SK-N-MC (cell line): ENCODE data around the gene AIP.
"Not testable (repeated sequence)": the region's sequence is repeated elsewhere in the genome, so short reads cannot be mapped to it uniquely, and the experiment has no call there.

Experiments
- DNase-seq: peaks from one replicate; pipeline ENCODE4 v3.0.0-alpha.2; 2011; ENCODE audit warnings: low read depth, low spot score
- H3K27ac ChIP-seq: fragments of 200-600 bp; sonication (generic); 2 replicates; pipeline ENCODE4 v1.5.1; 2016; ENCODE audit warnings: mixed run types
- H3K36me3 ChIP-seq: fragments of 200-600 bp; sonication (generic); 2 replicates; pipeline ENCODE4 v1.6.1; 2017; ENCODE audit warnings: antibody characterized with exemption, low read length, mixed read lengths; ENCODE audit not compliant: insufficient read depth
- H3K4me3 ChIP-seq: fragments of 200-600 bp; sonication (generic); 2 replicates; pipeline ENCODE4 v1.5.1; 2016
- H3K9ac ChIP-seq: fragments of 200-600 bp; sonication (generic); 2 replicates; pipeline ENCODE4 v1.8.0; 2017; ENCODE audit warnings: mixed run types, mixed read lengths; ENCODE audit not compliant: insufficient read length
- H3K9me3 ChIP-seq: fragments of 200-600 bp; sonication (generic); 2 replicates; pipeline ENCODE4 v1.6.1; 2017; ENCODE audit warnings: low read depth, mild to moderate bottlenecking, antibody characterized with exemption, low read length, moderate library complexity, mixed read lengths
- EZH2 ChIP-seq: fragments of 200-600 bp; sonication (generic); IDR thresholded peaks from one replicate; pipeline ENCODE4 v1.6.1; 2017; ENCODE audit warnings: antibody characterized with exemption
- FOXP2 ChIP-seq: optimal IDR thresholded peaks from 2 replicates; pipeline ENCODE3; 2011; ENCODE audit warnings: mild to moderate bottlenecking, moderate library complexity; ENCODE audit not compliant: insufficient read depth; ENCODE audit errors: extremely low read length, control extremely low read depth
- POLR2AphosphoS5 ChIP-seq: IDR thresholded peaks from 2 replicates; pipeline ENCODE4 v1.6.1; 2012; ENCODE audit warnings: mild to moderate bottlenecking, low read depth, low read length, borderline replicate concordance

Gene AIP

DNA sequence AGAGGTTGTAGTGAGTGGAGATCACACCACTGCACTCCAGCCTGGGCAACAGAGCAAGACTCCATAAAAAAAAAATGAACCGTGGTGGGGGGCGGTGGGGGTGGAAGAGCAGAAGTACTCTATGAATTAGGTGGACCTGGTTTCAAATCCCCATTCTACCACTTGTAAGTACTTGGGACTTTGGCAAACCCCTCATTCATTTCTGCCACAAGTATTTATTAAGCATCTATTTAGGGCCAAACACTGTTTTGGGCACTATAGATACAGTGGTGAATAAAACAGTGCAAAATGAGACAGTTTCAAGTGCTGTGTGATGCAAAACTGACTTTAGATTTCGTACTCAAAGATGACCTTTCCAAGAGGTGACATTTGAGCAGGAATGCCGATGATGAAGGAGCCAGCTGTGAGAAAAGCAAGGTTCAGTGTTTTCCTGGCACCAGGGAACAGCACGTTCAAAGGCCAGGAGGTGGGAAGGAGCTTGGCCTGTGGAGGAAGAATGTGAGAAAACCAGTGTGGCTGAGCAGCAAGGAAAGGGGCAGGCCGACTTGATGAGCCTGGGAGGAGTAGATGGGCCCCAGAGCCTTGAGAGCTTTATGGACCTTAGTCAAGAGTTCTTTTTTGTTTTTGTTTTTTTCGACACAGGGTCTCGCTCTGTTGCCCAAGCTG is 12.4 kb upstream of the AIP start:
- H3K9me3 ChIP-seq: no peaks in the 10 kb centered on the region
- H3K36me3 ChIP-seq: no peaks in the 10 kb centered on the region
- no peak overlapping the region for H3K4me3 ChIP-seq
- no peak overlapping the region for H3K9ac ChIP-seq
- TF ChIP-seq EZH2: no peak
- TF ChIP-seq POLR2AphosphoS5: no peak
- no peak for TF ChIP-seq FOXP2
- DNase-seq: no peak
- H3K27ac ChIP-seq: no peak overlapping the region

DNA sequence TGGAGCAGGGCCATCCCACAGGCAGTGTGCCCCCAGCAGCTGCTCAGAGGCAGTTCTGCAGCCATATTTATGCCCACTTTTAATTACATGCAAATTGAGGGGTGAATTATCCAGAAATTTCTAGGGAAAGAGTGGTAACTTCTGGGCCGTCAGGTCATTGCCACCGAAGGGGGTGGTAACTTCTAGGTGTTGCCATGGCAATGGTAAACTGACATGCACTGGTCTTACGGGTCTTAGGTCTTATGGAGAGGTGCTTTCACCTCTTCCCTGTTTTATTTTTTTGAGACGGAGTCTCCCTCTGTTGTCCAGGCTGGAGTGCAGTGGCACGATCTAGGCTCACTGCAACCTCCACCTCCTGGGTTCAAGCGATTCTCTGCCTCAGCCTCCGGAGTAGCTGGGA is 9.9 kb upstream of the AIP start:
- Histone ChIP-seq H3K27ac (no peak overlapping the region), H3K36me3 (no peaks in the 10 kb centered on the region), H3K4me3 (no peak overlapping the region), H3K9me3 (no peaks in the 10 kb centered on the region), H3K9ac (no peak overlapping the region)
- no peak for DNase-seq
- TF ChIP-seq EZH2: no peak
- no peak for TF ChIP-seq FOXP2
- TF ChIP-seq POLR2AphosphoS5: no peak

DNA sequence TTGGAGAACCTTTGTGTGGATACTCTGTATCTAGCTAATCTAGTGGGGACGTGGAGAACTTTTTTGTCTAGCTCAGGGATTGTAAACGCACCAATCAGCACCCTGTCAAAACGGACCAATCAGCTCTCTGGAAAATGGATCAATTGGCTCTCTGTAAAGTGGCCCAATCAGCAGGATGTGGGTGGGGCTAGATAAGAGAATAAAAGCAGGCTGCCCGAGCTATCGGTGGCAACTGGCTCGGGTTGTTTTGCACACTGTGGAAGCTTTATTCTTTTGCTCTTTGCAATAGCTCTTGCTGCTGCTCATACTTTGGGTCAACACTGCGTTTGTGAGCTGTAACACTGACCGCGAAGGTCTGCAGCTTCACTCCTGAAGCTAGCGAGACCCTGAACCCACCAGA is 6.1 kb upstream of the AIP start:
- not testable (repeated sequence) for H3K4me3 ChIP-seq, DNase-seq, H3K9ac ChIP-seq, H3K36me3 ChIP-seq, H3K9me3 ChIP-seq, H3K27ac ChIP-seq

DNA sequence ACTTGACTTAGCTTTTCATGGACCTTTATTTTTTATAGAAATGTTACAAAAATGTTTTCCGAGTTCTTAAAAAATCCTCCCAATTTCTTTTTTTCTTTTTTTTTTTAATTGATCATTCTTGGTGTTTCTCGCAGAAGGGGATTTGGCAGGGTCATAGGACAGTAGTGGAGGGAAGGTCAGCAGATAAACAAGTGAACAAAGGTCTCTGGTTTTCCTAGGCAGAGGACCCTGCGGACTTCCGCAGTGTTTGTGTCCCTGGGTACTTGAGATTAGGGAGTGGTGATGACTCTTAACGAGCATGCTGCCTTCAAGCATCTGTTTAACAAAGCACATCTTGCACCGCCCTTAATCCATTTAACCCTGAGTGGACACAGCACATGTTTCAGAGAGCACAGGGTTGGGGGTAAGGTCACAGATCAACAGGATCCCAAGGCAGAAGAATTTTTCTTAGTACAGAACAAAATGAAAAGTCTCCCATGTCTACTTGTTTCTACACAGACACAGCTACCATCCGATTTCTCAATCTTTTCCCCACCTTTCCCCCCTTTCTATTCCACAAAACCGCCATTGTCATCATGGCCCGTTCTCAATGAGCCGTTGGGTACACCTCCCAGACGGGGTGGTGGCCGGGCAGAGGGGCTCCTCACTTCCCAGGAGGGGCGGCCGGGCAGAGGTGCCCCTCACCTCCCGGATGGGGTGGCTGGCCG is 5.3 kb upstream of the AIP start:
- not testable (repeated sequence) for H3K9ac ChIP-seq, H3K36me3 ChIP-seq, H3K4me3 ChIP-seq, H3K9me3 ChIP-seq, H3K27ac ChIP-seq, DNase-seq

DNA sequence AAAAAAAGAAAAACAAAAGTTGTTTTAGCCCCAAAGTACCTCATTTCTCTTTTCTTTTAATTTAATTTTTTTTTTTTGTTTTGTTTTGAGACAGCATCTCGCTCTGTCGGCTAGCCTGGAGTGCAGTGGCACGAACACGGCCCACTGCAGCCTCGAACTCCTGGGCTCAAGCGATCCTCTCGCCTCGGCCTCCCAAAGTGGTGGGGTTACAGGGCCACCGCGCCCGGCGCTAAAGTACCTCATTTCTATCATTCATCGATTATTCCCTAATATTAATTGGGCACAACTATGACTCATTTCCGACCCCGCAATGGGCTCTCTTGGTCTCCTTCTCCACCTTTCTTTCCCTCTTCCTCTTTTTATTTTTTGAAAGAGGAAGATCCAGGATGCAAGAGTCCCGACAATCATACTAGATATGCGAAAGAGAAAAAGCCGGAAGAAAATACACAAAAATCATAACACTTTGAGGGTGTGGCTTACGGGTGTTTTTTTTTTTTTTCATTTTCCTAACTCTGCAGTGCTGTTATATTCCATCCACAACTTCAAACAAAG is 475 bp upstream of the AIP start:
- H3K27ac ChIP-seq: no peak overlapping the region

DNA sequence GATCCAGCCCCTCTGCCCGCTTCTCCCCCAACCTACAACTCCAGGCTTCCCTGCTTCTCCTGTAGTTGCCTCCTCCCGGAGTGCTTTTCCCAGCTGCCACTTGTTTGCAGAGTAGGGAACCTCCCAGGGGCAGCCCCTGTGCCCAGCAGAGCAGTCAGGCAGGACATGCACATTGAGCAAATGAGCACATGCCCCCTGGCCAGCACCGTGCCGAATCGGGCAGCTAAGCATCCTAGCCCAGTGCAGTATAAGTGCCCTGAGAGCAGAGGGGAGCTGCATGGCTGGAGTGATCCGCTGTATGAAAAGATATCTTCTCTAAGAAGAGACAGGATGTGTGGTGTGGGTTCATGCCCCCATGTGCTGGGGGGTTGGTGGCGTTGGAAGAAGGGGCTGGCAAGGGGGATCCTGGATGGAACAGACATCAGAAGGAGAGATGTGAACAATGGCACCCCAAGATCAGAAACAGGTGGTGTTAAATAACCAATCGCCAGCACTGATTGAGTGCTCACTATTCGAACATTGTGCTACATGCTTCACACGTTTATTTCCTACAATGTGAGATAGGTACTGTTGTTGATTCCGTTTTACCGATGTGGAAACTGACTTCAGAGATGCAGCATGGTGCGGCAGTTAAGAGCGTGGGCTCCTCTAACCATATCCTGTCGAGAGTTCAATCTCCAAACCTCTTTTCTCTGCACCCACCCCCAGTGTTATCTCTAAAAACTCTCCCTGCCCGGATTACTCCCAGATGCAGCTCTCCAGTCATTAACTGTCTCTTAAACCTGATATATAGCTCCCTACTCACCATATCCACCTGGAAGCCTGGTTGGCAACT is 1.2 kb downstream of the AIP start:
- peak overlapping the region; percentile 73 for H3K9ac ChIP-seq
- H3K9me3 ChIP-seq: no peaks in the 10 kb centered on the region
- DNase-seq: no peak
- H3K36me3 ChIP-seq: peaks cover 3% of the 10 kb centered on the region; the same call in 1 of the 2 replicates
- no peak for TF ChIP-seq POLR2AphosphoS5
- no peak for TF ChIP-seq FOXP2
- TF ChIP-seq EZH2: no peak
- H3K4me3 ChIP-seq: peak overlapping the region; percentile 89
- peak overlapping the region; percentile 15; the same call in 1 of the 2 replicates for H3K27ac ChIP-seq

More for the DNA sequence above, 475 bp upstream of the AIP start:
- no peak for DNase-seq
- Histone ChIP-seq H3K9me3 (no peaks in the 10 kb centered on the region), H3K9ac (peak overlapping the region; percentile 73), H3K4me3 (peak overlapping the region; percentile 89), H3K36me3 (no peaks in the 10 kb centered on the region; the same call in 1 of the 2 replicates)
- TF ChIP-seq POLR2AphosphoS5: no peak
- no peak for TF ChIP-seq FOXP2
- no peak for TF ChIP-seq EZH2

DNA sequence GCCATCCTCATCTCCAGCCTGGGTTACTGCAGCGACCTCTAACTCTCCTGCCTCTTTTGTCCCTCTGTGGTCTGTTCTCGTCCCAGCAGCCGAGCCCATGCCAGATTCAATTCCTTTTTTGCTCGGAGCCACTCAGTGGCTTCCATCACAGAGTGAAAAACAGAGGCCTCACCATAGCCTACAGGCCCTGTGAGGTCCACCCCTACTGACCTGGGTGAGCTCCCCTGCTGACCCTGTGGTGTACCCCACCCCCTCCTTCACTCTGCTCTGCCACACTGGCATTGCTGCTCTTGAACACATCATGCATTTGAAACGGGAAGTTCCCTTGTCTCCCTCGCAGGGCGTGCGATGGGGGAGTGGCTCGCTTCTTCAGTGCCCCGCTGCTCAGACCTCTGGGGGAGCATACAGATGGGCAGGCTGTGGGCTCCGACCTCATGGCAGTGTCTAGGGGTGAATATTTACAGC is 2.1 kb downstream of the AIP start:
- H3K9me3 ChIP-seq: no peaks in the 10 kb centered on the region
- H3K36me3 ChIP-seq: peaks cover 3% of the 10 kb centered on the region; the same call in 1 of the 2 replicates
- DNase-seq: no peak
- no peak overlapping the region for H3K4me3 ChIP-seq
- no peak overlapping the region for H3K27ac ChIP-seq
- no peak overlapping the region for H3K9ac ChIP-seq
- TF ChIP-seq EZH2: no peak
- TF ChIP-seq FOXP2: no peak
- no peak for TF ChIP-seq POLR2AphosphoS5

DNA sequence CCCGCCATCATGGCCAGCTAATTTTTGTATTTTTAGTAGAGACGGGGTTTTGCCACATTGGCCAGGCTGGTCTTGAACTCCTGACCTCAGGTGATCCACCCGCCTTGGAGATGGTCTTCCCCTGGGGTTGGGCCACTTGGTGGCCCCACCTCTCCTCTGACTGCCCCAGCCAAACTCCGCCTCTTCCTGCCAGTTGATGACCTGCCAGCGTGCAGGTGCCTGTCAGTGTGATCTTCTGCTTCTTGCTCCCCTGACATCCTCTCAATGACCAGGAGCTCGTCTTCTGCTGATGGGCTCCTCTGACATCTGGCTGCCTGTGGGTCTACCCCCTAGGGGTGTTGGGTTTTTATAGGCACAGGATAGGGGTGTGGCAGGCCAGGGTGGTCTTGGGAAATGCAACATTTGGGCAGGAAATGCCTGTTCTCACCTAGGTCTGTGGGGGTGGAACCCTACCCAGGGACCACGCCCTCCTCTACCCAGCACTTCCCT is 3.1 kb downstream of the AIP start:
- H3K9me3 ChIP-seq, H3K4me3 ChIP-seq, H3K9ac ChIP-seq, H3K36me3 ChIP-seq, H3K27ac ChIP-seq, DNase-seq: not testable (repeated sequence)
